ENCODE data around the gene SLC24A4.

GRCh38 chr14:92544051-92544720 is 221.2 kb downstream of the SLC24A4 start:
- TF ChIP-seq CTCF (IDR thresholded peaks at IDR 0.05; ENCODE audit: poor library complexity) (no peak), EZH2 (IDR thresholded peaks at IDR 0.05; ENCODE audit: borderline replicate concordance) (no peak), EZH2phosphoT487 (IDR thresholded peaks at IDR 0.05; ENCODE audit: low read depth, severe bottlenecking, unreplicated experiment) (no peak)

All from hepatocyte (in vitro differentiated cells).